SK-N-SH treated with all-trans-retinoic acid at 6 μM for 48 hours (cell line): ENCODE data around the gene ZNF559.

Source experiments
- CREB5 ChIP-seq: fragments of 250-450 bp; sonication (Bioruptor Pico); IDR thresholded peaks from 2 replicates; pipeline ENCODE4 v1.5.1; 2020; ENCODE audit warnings: low read depth, mild to moderate bottlenecking, moderate library complexity
- CSDC2 ChIP-seq: fragments of 250-450 bp; sonication (Bioruptor Pico); IDR thresholded peaks from 2 replicates; pipeline ENCODE4 v1.5.0; 2020; ENCODE audit warnings: mild to moderate bottlenecking, moderate library complexity
- CSRNP3 ChIP-seq: fragments of 250-450 bp; sonication (Bioruptor Pico); IDR thresholded peaks from 2 replicates; pipeline ENCODE4 v1.5.1; 2021; ENCODE audit warnings: mild to moderate bottlenecking, moderate library complexity
- ISL1 ChIP-seq: fragments of 250-450 bp; sonication (Bioruptor Pico); IDR thresholded peaks from 2 replicates; pipeline ENCODE4 v2.1.2; 2022; ENCODE audit warnings: mild to moderate bottlenecking, moderate library complexity
- OSR1 ChIP-seq: fragments of 250-450 bp; sonication (Bioruptor Pico); IDR thresholded peaks from 2 replicates; pipeline ENCODE4 v1.8.0; 2022; ENCODE audit warnings: moderate library complexity, mild to moderate bottlenecking, inconsistent platforms
- PATZ1 ChIP-seq: fragments of 250-450 bp; sonication (Bioruptor Pico); IDR thresholded peaks from 2 replicates; pipeline ENCODE4 v1.8.0; 2020; ENCODE audit warnings: mild to moderate bottlenecking, moderate library complexity, borderline replicate concordance
- RARB ChIP-seq: fragments of 250-450 bp; sonication (Bioruptor Pico); IDR thresholded peaks from 2 replicates; pipeline ENCODE4 v1.8.0; 2021; ENCODE audit warnings: mild to moderate bottlenecking, moderate library complexity
- ZC3H10 ChIP-seq: fragments of 250-450 bp; sonication (Bioruptor Pico); IDR thresholded peaks from 2 replicates; pipeline ENCODE4 v1.5.1; 2021; ENCODE audit warnings: mild to moderate bottlenecking, moderate library complexity
- ZFP3 ChIP-seq: fragments of 250-450 bp; sonication (Bioruptor Pico); IDR thresholded peaks from 2 replicates; pipeline ENCODE4 v1.5.0; 2020; ENCODE audit warnings: mild to moderate bottlenecking, moderate library complexity
- ZFP30 ChIP-seq: fragments of 450-650 bp; formaldehyde crosslinking; IDR thresholded peaks from 2 replicates; pipeline ENCODE4 v1.5.0; 2022; ENCODE audit warnings: mild to moderate bottlenecking, moderate library complexity
- ZNF565 ChIP-seq: fragments of 450-650 bp; formaldehyde crosslinking; conservative IDR thresholded peaks from 2 replicates; pipeline ENCODE4 v1.5.0; 2020; ENCODE audit warnings: low read depth, mild to moderate bottlenecking, moderate library complexity
- ZNF70 ChIP-seq: fragments of 450-650 bp; formaldehyde crosslinking; IDR thresholded peaks from 2 replicates; pipeline ENCODE4 v1.5.0; 2020; ENCODE audit warnings: mild to moderate bottlenecking, moderate library complexity

- TF ChIP-seq RARB (CRISPR knock-in tag) = no peak
- TF ChIP-seq CSRNP3 (CRISPR knock-in tag) = no peak
- TF ChIP-seq ZNF565 (CRISPR knock-in tag) = no peak
- TF ChIP-seq ISL1 (CRISPR knock-in tag) = no peak
- TF ChIP-seq OSR1 = no peak
- no peak for TF ChIP-seq ZFP30 (CRISPR knock-in tag)
- no peak for TF ChIP-seq PATZ1 (CRISPR knock-in tag)
- TF ChIP-seq CSDC2 (CRISPR knock-in tag) = no peak
- TF ChIP-seq ZFP3 = no peak
- no peak for TF ChIP-seq CREB5 (CRISPR knock-in tag)
- no peak for TF ChIP-seq ZNF70 (CRISPR knock-in tag)
- no peak for TF ChIP-seq ZC3H10 (CRISPR knock-in tag)
Measured at GRCh38 chr19:9309139-9309973, 14.6 kb upstream of the ZNF559 start, which contains the start of gene ZNF699.
